ENCODE results near the gene HOXD3.
A peak's percentile ranks its signal among the peaks of the same experiment; 100 is the strongest.

Gene HOXD3

GRCh38 chr2:176186024-176186423 is 28.9 kb downstream of the HOXD3 start:
- Histone ChIP-seq H3K9me3 (ENCODE audit: control insufficient read depth, low read length) (no peaks in the 10 kb centered on the region), H3K4me1 (peaks cover 3% of the 10 kb centered on the region), H2AFZ (no peak overlapping the region), H3K9ac (no peak overlapping the region), H3K4me3 (ENCODE audit: low read depth, low read length) (no peak overlapping the region), H3K79me2 (no peaks in the 10 kb centered on the region), H3K4me2 (ENCODE audit: low read length) (no peak overlapping the region), H3K27ac (no peak overlapping the region), H3K36me3 (ENCODE audit: control insufficient read depth, insufficient read depth, low read length) (no peaks in the 10 kb centered on the region), H3K27me3 (ENCODE audit: control insufficient read depth, insufficient read depth, low read length) (peaks cover 12% of the 10 kb centered on the region)
- TF ChIP-seq CTCF (IDR thresholded peaks at IDR 0.05), result no peak

- Histone ChIP-seq H3K79me2 (no peaks in the 10 kb centered on the region), H2AFZ (peak overlapping the region; percentile 20), H3K27ac (no peak overlapping the region), H3K9me3 (ENCODE audit: control insufficient read depth, low read length) (no peaks in the 10 kb centered on the region), H3K4me2 (ENCODE audit: low read length) (peak overlapping the region; percentile 67), H3K9ac (no peak overlapping the region), H3K4me3 (ENCODE audit: low read depth, low read length) (peak overlapping the region; percentile 51), H3K36me3 (ENCODE audit: control insufficient read depth, insufficient read depth, low read length) (no peaks in the 10 kb centered on the region), H3K4me1 (peaks cover 3% of the 10 kb centered on the region), H3K27me3 (ENCODE audit: control insufficient read depth, insufficient read depth, low read length) (peaks cover 16% of the 10 kb centered on the region)
- no peak for TF ChIP-seq CTCF (IDR thresholded peaks at IDR 0.05)
Observed at GRCh38 chr2:176187200-176187898, 30.2 kb downstream of the HOXD3 start.

- H3K9ac ChIP-seq, result no peak within 1 kb of the TSS
- H3K36me3 ChIP-seq (ENCODE audit: control insufficient read depth, insufficient read depth, low read length), result no peaks in the 10 kb centered on the region
- no peak within 1 kb of the TSS for H3K27ac ChIP-seq
- peaks cover 3% of the 10 kb centered on the region for H3K4me1 ChIP-seq
- H3K4me2 ChIP-seq (ENCODE audit: low read length), result peak within 1 kb of the TSS; percentile 67
- H3K4me3 ChIP-seq (ENCODE audit: low read depth, low read length), result peak within 1 kb of the TSS; percentile 51
- H3K27me3 ChIP-seq (ENCODE audit: control insufficient read depth, insufficient read depth, low read length), result peaks cover 17% of the 10 kb centered on the region
- no peak for TF ChIP-seq CTCF (IDR thresholded peaks at IDR 0.05)
- peak within 1 kb of the TSS; percentile 56 for H2AFZ ChIP-seq
- H3K79me2 ChIP-seq, result no peaks in the 10 kb centered on the region
- no peaks in the 10 kb centered on the region for H3K9me3 ChIP-seq (ENCODE audit: control insufficient read depth, low read length)
Observed at GRCh38 chr2:176187899-176188773, 31.0 kb downstream of the HOXD3 start, which contains the start of gene HOXD1. TSS of gene HOXD1 (plus strand) at chr2:176188668. CDS start at chr2:176188802, 134 bp downstream.

- Histone ChIP-seq H3K4me1 (peaks cover 3% of the 10 kb centered on the region), H3K4me3 (ENCODE audit: low read depth, low read length) (peak overlapping the region; percentile 51), H3K36me3 (ENCODE audit: control insufficient read depth, insufficient read depth, low read length) (no peaks in the 10 kb centered on the region), H2AFZ (peak overlapping the region; percentile 56), H3K9ac (no peak overlapping the region), H3K4me2 (ENCODE audit: low read length) (peak overlapping the region; percentile 67), H3K79me2 (no peaks in the 10 kb centered on the region), H3K9me3 (ENCODE audit: control insufficient read depth, low read length) (no peaks in the 10 kb centered on the region), H3K27me3 (ENCODE audit: control insufficient read depth, insufficient read depth, low read length) (peaks cover 17% of the 10 kb centered on the region), H3K27ac (no peak overlapping the region)
- no peak for TF ChIP-seq CTCF (IDR thresholded peaks at IDR 0.05)
Observed at GRCh38 chr2:176188774-176189680, 31.9 kb downstream of the HOXD3 start.
